KOPT-K1 (cell line): Measurements from ENCODE around the gene NAGPA.
"Not testable (repeated sequence)": the region's sequence is repeated elsewhere in the genome, so short reads cannot be mapped to it uniquely, and the experiment has no call there.

Experiments
- H3K27ac ChIP-seq: fragments of 200-600 bp; sonication (generic); 2 replicates; pipeline ENCODE4 v1.5.1; 2016; ENCODE audit warnings: antibody characterized with exemption, mild to moderate bottlenecking, low read depth, low read length; ENCODE audit not compliant: poor library complexity, severe bottlenecking
- H3K36me3 ChIP-seq: fragments of 200-600 bp; sonication (generic); 2 replicates; pipeline ENCODE4 v1.5.1; 2017; ENCODE audit warnings: antibody characterized with exemption, mild to moderate bottlenecking, low read length, moderate library complexity; ENCODE audit not compliant: insufficient read depth
- H3K9me3 ChIP-seq: fragments of 200-600 bp; sonication (generic); 2 replicates; pipeline ENCODE4 v1.5.1; 2017; ENCODE audit warnings: antibody characterized with exemption, low read length, mild to moderate bottlenecking; ENCODE audit not compliant: insufficient read depth, poor library complexity, severe bottlenecking

The NAGPA gene, protein sequence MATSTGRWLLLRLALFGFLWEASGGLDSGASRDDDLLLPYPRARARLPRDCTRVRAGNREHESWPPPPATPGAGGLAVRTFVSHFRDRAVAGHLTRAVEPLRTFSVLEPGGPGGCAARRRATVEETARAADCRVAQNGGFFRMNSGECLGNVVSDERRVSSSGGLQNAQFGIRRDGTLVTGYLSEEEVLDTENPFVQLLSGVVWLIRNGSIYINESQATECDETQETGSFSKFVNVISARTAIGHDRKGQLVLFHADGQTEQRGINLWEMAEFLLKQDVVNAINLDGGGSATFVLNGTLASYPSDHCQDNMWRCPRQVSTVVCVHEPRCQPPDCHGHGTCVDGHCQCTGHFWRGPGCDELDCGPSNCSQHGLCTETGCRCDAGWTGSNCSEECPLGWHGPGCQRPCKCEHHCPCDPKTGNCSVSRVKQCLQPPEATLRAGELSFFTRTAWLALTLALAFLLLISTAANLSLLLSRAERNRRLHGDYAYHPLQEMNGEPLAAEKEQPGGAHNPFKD

DNA sequence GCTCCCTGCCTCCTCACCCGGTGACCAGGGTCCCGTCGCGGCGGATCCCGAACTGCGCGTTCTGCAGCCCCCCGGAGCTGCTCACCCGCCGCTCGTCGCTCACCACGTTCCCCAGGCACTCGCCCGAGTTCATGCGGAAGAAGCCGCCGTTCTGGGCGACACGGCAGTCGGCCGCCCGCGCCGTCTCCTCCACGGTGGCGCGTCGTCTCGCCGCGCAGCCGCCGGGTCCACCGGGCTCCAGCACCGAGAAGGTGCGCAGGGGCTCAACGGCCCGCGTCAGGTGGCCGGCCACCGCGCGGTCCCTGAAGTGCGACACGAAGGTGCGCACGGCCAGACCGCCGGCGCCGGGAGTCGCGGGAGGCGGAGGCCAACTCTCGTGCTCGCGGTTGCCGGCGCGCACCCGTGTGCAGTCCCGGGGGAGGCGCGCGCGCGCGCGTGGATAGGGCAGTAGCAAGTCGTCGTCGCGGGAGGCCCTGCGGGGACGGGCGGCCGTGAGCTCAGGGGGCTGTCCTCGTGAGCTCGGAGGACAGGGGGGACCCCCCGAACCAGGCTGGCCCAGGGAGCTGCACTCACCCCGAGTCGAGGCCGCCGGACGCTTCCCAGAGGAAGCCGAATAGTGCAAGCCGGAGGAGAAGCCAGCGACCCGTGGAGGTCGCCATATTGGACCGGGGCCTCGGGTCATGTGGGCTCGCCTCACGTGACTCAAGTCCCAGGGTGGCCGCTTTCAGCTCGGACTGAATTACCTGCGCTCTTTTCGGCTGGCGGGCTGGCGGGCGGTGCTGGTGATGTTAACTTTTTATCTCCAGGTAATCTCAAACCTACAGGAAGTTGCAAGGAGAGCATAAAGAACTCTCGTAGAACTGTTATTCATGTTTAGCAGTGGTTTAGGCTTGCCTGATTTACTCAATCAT, at the start of gene NAGPA:
Gene NAGPA (minus strand): TSS at position 680 of the 911 bp plus-strand sequence. CDS start 21 bp downstream, at position 659.
- Histone ChIP-seq H3K27ac (peak within 1 kb of the TSS; percentile 28), H3K36me3 (no peaks in the 10 kb centered on the region), H3K9me3 (no peaks in the 10 kb centered on the region)

DNA sequence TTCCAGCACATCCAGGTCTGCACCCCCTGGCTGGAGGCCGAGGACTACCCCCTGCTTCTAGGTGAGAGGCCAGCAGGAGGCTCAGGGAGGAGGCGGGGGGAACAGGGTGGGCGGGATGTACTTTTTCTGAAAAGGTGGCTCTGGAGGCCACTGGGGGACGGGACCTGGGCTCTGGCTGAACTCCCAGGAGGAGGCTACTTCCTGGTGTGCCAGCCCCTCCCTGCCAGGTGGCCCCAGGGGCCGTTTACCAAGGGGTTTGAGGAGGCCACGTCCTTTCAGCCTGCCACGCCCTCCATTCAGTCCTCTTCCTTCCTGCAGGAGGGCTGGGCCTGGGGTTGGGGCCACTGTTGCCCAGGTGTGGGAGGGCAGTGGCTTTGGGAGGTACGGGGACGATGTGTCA, 47.3 kb upstream of the NAGPA start:
- H3K36me3 ChIP-seq = peaks cover 52% of the 10 kb centered on the region
- H3K9me3 ChIP-seq, H3K27ac ChIP-seq: not testable (repeated sequence)

DNA sequence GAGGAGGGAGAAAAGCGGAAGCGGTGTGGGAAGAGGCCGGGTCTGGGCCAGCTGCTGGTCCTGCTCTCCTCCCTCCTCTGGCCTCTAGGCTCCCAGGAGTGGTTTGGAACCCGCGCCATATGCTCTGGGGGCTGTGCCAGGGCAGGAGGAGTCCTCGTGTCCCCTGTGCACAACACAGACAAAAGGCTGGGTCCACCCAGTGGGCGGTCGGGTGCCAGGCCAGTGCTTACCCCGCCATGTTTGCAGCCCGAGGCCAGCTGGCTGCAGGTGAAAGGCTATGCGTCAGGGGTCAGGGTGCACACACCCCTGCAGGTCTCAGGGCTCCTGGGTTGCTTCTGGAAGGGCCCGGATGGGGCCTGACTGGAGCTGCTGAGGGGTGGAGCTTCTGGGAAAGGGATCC, 46.7 kb upstream of the NAGPA start:
- peaks cover 54% of the 10 kb centered on the region for H3K36me3 ChIP-seq
- not testable (repeated sequence) for H3K27ac ChIP-seq, H3K9me3 ChIP-seq

DNA sequence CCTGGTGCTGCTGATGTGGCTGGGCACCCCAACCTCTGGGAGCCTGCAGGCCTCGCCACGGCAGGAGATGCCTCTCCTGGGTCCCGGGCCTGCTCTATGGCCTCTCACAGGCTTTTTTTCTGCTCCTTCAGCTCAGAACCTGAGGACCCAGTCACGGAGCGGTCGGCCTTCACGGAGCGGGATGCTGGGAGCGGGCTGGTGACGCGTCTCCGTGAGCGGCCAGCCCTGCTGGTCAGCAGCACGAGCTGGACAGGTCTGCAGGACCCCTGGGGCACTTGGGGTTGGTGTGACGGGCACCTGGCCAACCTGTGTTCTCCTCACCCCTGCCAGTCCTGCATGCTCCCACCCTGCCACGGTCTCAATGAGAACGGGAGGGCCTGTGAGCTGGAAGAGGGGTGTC, 44.9 kb upstream of the NAGPA start:
- Histone ChIP-seq H3K27ac (no peak overlapping the region), H3K9me3 (no peaks in the 10 kb centered on the region), H3K36me3 (peaks cover 56% of the 10 kb centered on the region)

DNA sequence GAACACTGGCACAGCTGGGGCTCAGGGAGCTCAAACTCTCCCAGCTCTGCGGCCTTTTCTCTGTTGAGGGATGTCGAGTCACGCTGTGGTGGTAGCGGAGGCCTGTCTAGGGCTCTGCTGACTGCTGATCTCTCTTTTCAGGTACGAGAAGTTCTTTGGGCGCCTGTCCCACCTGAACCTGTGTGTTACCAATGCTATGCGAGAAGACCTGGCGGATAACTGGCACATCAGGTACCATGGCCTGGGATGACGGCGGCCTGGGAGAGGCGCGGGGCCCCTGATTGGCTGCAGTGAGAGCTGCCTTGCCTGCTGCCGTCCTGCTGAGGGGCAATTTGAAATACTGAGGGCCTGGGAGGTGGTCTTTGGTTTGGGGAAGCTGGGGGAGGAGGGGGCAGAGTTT, 43.6 kb upstream of the NAGPA start:
- H3K27ac ChIP-seq = no peak overlapping the region
- peaks cover 51% of the 10 kb centered on the region for H3K36me3 ChIP-seq
- no peaks in the 10 kb centered on the region for H3K9me3 ChIP-seq

DNA sequence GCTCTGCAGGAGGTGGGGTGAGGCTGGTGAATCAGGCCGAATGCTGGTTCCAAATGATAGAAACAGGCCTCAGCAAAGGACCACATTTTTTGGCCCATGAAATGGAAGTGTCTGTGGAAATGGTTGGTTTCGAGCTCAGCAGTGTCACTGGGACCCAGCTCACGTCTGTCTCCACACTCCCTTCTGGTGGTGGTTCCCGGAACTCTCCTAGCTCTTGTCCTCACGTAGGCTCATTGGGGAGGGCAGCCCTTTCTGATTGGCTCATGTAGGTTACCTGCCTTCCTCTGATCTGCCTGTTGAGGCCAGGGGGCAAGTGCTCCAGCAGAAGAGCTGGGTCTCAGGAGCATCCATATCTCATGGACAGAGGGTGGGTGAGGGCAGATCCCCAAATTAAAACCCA, 41.9 kb upstream of the NAGPA start:
- H3K36me3 ChIP-seq = peaks cover 49% of the 10 kb centered on the region
- no peak overlapping the region for H3K27ac ChIP-seq
- no peaks in the 10 kb centered on the region for H3K9me3 ChIP-seq

DNA sequence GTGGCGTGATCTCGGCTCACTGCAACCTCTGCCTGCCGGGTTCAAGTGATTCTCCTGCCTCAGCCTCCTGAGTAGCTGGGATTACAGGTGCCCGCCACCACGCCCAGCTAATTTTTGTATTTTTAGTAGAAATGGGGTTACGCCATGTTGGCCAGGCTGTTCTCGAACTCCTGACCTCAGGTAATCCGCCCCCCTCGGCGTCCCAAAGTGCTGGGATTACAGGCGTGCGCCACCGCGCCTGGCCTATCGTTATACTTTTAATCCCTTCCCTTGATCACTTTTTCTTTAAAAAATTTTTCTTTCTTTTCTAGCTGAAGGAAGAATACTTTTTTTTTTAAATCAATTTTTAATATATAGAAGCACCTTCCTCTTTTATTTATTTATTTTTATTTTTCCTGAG, 40.0 kb upstream of the NAGPA start:
- H3K36me3 ChIP-seq = peaks cover 37% of the 10 kb centered on the region
- H3K27ac ChIP-seq = not testable (repeated sequence)

DNA sequence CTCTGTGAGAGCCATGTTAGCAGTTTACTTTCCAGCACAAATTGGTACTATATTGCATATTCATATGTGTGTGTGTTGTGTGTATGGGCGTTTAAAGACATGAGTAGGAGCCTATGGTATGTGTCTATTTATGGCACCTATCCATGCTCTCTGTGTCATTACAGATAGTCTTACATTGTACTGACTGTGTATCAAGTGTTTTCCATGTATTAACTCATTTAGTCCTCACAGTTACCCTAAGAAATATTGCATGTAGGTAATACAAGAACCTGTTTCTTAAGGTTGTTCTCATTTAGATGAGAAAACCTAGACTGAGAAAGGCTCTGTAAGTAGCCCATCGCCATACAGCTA, 39.5 kb upstream of the NAGPA start:
- H3K27ac ChIP-seq = no peak overlapping the region
- H3K36me3 ChIP-seq = peaks cover 37% of the 10 kb centered on the region
- no peaks in the 10 kb centered on the region for H3K9me3 ChIP-seq

More for the DNA sequence above, 40.0 kb upstream of the NAGPA start:
- H3K9me3 ChIP-seq = not testable (repeated sequence)

DNA sequence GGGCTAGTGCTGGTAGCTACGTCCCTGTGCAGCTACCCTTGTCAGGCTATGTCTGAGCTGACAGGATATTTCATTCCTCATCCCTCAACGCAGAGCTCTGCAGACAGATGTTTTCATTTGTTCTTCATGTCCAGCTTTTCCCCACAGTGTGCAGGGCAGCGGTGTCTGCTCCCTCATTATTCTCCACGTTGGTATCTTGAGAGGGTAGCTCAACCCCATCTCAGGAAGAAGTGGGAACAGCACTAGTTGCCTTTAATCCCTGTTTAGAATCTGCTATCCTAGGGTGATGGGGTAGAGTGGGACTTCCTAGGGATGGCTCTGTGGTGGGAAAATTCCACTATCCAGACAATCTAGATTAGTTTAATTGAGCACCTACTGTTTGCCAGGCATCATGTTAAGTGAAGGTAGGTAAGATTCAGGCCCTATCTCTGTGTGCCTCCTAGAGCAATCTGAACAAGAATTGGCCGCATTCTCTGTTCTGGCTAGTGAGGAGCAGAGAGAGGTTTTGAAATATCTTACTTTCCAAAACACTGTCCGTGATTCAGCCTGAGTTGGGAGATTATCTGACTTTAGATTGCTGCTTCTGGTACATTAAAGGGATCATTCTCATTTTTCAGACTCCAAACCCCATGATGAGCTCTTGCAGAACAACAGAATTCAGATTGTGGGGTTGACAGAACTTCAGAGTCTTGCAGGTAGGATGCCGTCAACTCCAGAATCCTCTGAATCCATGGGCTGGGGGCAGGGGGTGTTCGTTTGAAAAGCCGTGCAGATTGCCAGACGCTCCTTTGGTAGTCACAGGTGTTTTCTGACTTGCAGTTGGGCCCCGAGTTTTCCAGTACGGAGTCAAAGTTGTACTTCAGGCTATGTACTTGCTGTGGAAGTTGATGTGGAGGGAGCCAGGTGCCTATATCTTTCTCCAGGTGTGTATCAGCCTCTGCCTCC, 38.9 kb upstream of the NAGPA start:
- Histone ChIP-seq H3K9me3 (no peaks in the 10 kb centered on the region), H3K36me3 (peaks cover 36% of the 10 kb centered on the region), H3K27ac (peak overlapping the region; percentile 85)

DNA sequence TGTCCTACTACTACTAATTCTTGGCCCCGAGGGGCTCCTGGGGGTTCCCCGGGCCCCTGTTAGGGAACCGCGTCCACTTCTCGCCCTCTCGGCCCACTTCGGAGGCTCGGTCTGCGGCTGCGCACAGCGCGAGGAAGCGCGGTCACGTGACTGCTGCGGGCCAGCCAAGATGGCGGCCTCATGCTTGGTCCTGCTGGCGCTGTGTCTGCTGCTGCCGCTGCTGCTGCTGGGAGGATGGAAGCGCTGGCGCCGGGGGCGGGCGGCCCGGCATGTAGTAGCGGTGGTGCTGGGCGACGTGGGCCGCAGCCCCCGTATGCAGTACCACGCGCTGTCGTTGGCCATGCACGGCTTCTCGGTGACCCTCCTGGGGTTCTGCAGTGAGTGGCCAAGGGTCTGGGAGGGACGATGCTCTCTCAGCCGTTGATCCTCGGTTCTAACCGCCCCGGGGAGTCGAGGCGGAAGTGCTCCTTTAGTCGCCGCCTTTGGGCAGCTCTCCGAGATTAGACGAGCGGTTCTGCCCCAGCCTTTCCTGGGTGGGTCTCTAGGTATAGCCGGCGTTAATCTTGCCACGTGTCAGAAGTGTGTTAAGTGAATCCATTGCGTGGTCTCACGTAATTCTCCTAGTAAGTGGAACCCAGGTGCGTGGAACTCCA, 38.1 kb upstream of the NAGPA start, which contains the start of gene ALG1:
Gene ALG1 (plus strand): TSS at position 163 of the 653 bp plus-strand sequence. CDS start 7 bp downstream, at position 170.
- peak within 1 kb of the TSS; percentile 85 for H3K27ac ChIP-seq
- H3K9me3 ChIP-seq = no peaks in the 10 kb centered on the region
- H3K36me3 ChIP-seq = peaks cover 30% of the 10 kb centered on the region

DNA sequence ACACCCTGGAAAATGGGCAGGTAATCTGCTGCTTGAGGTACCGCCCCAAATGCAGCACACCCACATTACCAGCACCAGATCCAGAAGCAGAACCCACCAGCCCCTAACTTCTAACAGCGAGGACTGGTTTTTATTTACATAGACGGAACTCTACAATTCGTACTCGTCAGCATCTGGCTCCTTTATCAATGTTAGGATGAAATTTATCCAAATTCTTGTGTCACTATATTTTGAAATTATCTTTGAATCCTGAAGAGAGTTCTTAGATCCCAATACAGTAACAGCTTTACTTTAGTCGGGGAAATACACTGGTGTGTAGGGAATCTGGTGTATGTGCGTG, 37.6 kb upstream of the NAGPA start:
- H3K27ac ChIP-seq = peak overlapping the region; percentile 85
- peaks cover 26% of the 10 kb centered on the region for H3K36me3 ChIP-seq
- H3K9me3 ChIP-seq = no peaks in the 10 kb centered on the region

DNA sequence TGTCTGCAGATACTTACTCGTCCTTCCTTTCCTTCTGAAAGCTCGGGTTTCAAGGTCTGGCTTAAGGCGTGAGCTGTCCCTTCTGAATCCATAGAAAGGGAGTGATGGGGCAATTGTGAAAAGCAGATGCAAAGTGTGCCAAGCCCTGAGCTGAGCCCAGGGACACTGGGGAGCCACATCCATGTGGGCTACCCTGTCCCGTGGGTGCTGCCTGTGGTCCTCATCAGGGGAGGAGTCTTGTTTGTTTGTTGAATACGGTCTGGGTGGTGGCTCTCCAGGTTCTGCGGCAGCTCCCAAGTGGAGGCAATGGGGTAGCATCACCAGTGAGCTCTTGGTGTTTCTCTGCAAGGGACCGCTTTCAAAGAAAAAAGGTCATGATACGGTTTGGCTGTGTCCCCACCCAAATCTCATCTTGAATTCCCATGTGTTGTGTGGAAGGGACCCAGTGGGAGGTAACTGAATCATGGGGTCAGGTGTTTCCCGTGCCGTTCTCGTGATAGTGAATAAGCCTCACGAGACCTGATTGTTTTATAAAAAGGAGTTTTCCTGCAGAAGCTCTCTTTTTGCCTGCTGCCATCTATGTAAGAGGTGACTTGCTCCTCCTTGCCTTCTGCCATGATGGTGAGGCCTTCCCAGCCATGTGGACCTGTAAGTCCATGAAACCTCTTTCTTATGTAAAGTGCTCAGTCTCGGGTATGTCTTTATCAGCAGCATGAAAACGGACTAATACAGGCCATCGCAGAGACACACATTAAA, 36.9 kb upstream of the NAGPA start:
- Histone ChIP-seq H3K27ac (peak overlapping the region; percentile 85), H3K36me3 (peaks cover 19% of the 10 kb centered on the region), H3K9me3 (no peaks in the 10 kb centered on the region)

DNA sequence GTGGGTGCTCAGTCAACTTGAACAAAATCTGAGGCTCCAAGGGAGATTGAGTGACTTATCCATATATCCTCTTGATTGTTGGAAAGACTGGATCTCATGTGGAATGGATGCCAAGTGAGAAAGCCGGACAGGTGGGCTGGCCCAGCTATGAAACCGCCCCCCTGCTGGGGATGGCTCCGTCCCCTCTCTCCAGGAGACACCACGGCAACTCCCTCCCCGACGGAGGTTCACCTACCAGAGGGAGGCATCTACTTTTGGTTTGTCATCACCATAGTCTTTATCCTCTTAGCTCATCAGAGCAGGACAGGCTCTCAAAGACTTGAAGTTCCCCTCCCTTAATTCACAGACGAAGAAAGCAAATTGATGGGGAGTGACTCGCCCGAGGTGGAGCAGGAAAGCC, 36.1 kb upstream of the NAGPA start:
- Histone ChIP-seq H3K9me3 (no peaks in the 10 kb centered on the region), H3K36me3 (peaks cover 12% of the 10 kb centered on the region), H3K27ac (no peak overlapping the region)
